B cell (primary cell): ENCODE measurements around the gene ZC3HAV1. TPM values are rescaled to one million over a fixed set of nuclear protein-coding genes. Genes with fewer than 3 reads are reported as not detected.

ENCODE experiments used
- ATAC-seq: fragments of 200-7000 bp; cut with Tn5 transposase; one replicate; pipeline ENCODE4 v1.10.0; 2021; ENCODE audit warnings: low read depth, mild to moderate bottlenecking, moderate number of reproducible peaks, moderate library complexity
- CTCF ChIA-PET: fragments of 350-600 bp; sonication (Branson Sonifier 250); formaldehyde crosslinking; loops from one replicate; lab custom pipeline; 2021; ENCODE audit warnings: antibody characterized with exemption, inconsistent platforms; lab: Charles Lee
- POLR2A ChIA-PET: fragments of 350-600 bp; sonication (Branson Sonifier 250); formaldehyde crosslinking; loops from one replicate; lab custom pipeline; 2021; ENCODE audit warnings: antibody characterized with exemption; lab: Charles Lee
- DNase-seq: peaks from one replicate; pipeline ENCODE4 v3.0.0; 2013
- H2AFZ ChIP-seq: 2 replicates; pipeline ENCODE4 v1.6.1; 2012; ENCODE audit warnings: mild to moderate bottlenecking, low read depth, low read length; ENCODE audit not compliant: insufficient read depth, poor library complexity, severe bottlenecking
- H3K27ac ChIP-seq, 2 donors: 1 replicate in 1 of 2; 2 replicates in 1 of 2; pipeline ENCODE4 v1.5.1; 2012 to 2013; ENCODE audit warnings: low read length in 2 of 2, mild to moderate bottlenecking in 2 of 2, moderate library complexity in 1 of 2
- H3K27me3 ChIP-seq, 4 experiments: fragments of 200-600 bp in 1 of 4; sonication (generic) in 1 of 4; replicated peaks in 1 of 4; 1 replicate in 2 of 4; 2 replicates in 2 of 4; pipeline versions ENCODE4 v1.6.1 to v1.7.0; 2013 to 2016; ENCODE audit warnings: low read length in 3 of 4, mild to moderate bottlenecking in 2 of 4, mixed read lengths in 1 of 4, moderate library complexity in 1 of 4; ENCODE audit not compliant: insufficient read depth in 4 of 4, control insufficient read depth in 3 of 4; ENCODE audit errors: control extremely low read depth in 1 of 4
- H3K36me3 ChIP-seq, 2 experiments: replicated peaks in 1 of 2; 1 replicate in 1 of 2; 2 replicates in 1 of 2; pipeline versions ENCODE4 v1.6.1 to v1.7.1; 2013; ENCODE audit warnings: low read length in 1 of 2; ENCODE audit not compliant: insufficient read depth in 2 of 2, control insufficient read depth in 1 of 2; ENCODE audit errors: control extremely low read depth in 1 of 2, extremely low read depth in 1 of 2
- H3K4me1 ChIP-seq, 2 donors: fragments of 200-600 bp in 1 of 2; sonication (generic) in 1 of 2; 1 replicate in 1 of 2; 2 replicates in 1 of 2; pipeline versions ENCODE4 v1.5.1 to v1.6.1; 2013 to 2017; ENCODE audit warnings: low read length in 2 of 2; ENCODE audit not compliant: control insufficient read depth in 2 of 2, insufficient read depth in 2 of 2
- H3K4me2 ChIP-seq: replicated peaks from 2 replicates; pipeline ENCODE3; 2012; ENCODE audit warnings: mild to moderate bottlenecking, low read depth, low read length; ENCODE audit not compliant: poor library complexity, severe bottlenecking
- H3K4me3 ChIP-seq, 5 experiments: fragments of 200-600 bp in 1 of 5; sonication (generic) in 1 of 5; 1 replicate in 3 of 5; 2 replicates in 2 of 5; pipeline versions ENCODE4 v1.5.1 to v1.7.0; 2011 to 2016; ENCODE audit warnings: low read length in 4 of 5, mild to moderate bottlenecking in 4 of 5, low read depth in 2 of 5, control low read depth in 1 of 5, moderate library complexity in 1 of 5; ENCODE audit not compliant: insufficient read depth in 1 of 5; ENCODE audit errors: control extremely low read depth in 1 of 5, extremely low read depth in 1 of 5
- H3K79me2 ChIP-seq: fragments of 200-600 bp; sonication (generic); one replicate; pipeline ENCODE4 v1.6.0; 2016; ENCODE audit warnings: low read length; ENCODE audit not compliant: control insufficient read depth, insufficient read depth
- H3K9ac ChIP-seq: fragments of 200-600 bp; sonication (generic); 2 replicates; pipeline ENCODE4 v1.6.1; 2017; ENCODE audit warnings: mild to moderate bottlenecking, low read length, moderate library complexity
- H3K9me3 ChIP-seq, 3 donors: one replicate each; pipeline versions ENCODE4 v1.6.1 to v1.7.1; 2013; ENCODE audit warnings: low read length in 2 of 3; ENCODE audit not compliant: control insufficient read depth in 2 of 3, insufficient read depth in 1 of 3; ENCODE audit errors: control extremely low read depth in 1 of 3
- H4K20me1 ChIP-seq: 2 replicates; pipeline ENCODE4 v1.6.0; 2012; ENCODE audit warnings: mild to moderate bottlenecking, low read length; ENCODE audit not compliant: insufficient read depth, control insufficient read depth, poor library complexity, severe bottlenecking
- H3K27ac Mint-ChIP-seq: one replicate; pipeline ENCODE4 v1.8.0; 2021; ENCODE audit warnings: mixed read lengths
- H3K27me3 Mint-ChIP-seq: one replicate; pipeline ENCODE4 v1.8.0; 2021; ENCODE audit warnings: mixed read lengths
- H3K4me1 Mint-ChIP-seq: one replicate; pipeline ENCODE4 v1.8.0; 2021; ENCODE audit warnings: mixed read lengths
- H3K4me3 Mint-ChIP-seq: one replicate; pipeline ENCODE4 v1.8.0; 2021; ENCODE audit warnings: mixed read lengths
- H3K9me3 Mint-ChIP-seq: one replicate; pipeline ENCODE4 v1.8.0; 2022; ENCODE audit warnings: mixed read lengths; ENCODE audit not compliant: insufficient read depth
- EZH2 ChIP-seq: IDR thresholded peaks from 2 replicates; pipeline ENCODE4 v1.6.1; 2012; ENCODE audit warnings: borderline replicate concordance, low read depth, mild to moderate bottlenecking, moderate library complexity, low read length; ENCODE audit not compliant: insufficient read depth, poor library complexity, severe bottlenecking
- WGBS: methylation state at CpG from one replicate; pipeline ENCODE4 v1.1.5; 2013; ENCODE audit warnings: missing lambda C conversion rate; ENCODE audit not compliant: insufficient coverage; 5-methylcytosine and 5-hydroxymethylcytosine counted together
- intact Hi-C: fragments of 100-400 bp; cut with micrococcal nuclease; formaldehyde crosslinking; loops from one replicate; pipeline ENCODE4 v1.10.0; 2022
- polyA plus RNA-seq: library from polyadenylated mRNA; depleted of rRNA; stranded (reverse); fragments of >200 nt; gene quantifications from 2 replicates; pipeline ENCODE4 v1.2.3, GENCODE V29; 2012
- total RNA-seq, 2 donors: library from RNA; stranded (reverse); fragments of 120-200 nt in 1 of 2; gene quantifications; 1 replicate in 1 of 2; 2 replicates in 1 of 2; pipeline versions ENCODE4 v1.2.3 to v1.2.4, GENCODE V29; 2013 to 2022
- TF ChIP-seq, protein P1 (sequence below): fragments of 200-600 bp; IDR thresholded peaks from one replicate; pipeline ENCODE4 v1.8.0; 2022; ENCODE audit warnings: antibody characterized with exemption, mild to moderate bottlenecking

The ZC3HAV1 gene
- total and polyA plus RNA-seq, 2 donors (not counting 1 experiment from before 2014, with no cell fraction given), result 45.9 to 101 TPM

DNA sequence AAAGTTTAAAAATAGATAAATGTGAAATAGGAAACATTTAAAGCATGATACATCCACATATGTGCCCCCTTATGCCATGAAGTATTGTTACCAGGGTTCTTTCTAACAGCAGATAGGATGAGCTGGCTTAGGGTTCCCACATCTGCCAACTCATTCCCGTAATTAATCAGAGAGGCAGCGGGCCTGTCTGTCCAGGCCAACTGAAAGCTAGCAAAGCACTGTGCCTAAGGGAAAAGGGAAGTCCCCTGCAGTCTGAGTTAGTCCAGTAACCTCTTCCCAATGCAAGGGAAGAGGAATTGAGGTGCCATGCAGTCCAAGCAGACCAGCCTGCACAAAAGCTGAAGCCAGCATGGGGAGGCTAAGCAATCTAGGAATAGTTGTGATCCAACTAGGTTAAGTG, 55.4 kb downstream of the ZC3HAV1 start:
- Mint-ChIP-seq H3K9me3 (no peaks in the 10 kb centered on the region), H3K27ac (no peak overlapping the region), H3K4me3 (no peak overlapping the region), H3K27me3 (no peaks in the 10 kb centered on the region), H3K4me1 (no peaks in the 10 kb centered on the region)
- H3K9me3 ChIP-seq, result no peaks in the 10 kb centered on the region
- peaks cover 8 to 86% of the 10 kb centered on the region in 2 experiments for H3K36me3 ChIP-seq
- no peak for TF ChIP-seq EZH2
- TF ChIP-seq, protein P1, sequence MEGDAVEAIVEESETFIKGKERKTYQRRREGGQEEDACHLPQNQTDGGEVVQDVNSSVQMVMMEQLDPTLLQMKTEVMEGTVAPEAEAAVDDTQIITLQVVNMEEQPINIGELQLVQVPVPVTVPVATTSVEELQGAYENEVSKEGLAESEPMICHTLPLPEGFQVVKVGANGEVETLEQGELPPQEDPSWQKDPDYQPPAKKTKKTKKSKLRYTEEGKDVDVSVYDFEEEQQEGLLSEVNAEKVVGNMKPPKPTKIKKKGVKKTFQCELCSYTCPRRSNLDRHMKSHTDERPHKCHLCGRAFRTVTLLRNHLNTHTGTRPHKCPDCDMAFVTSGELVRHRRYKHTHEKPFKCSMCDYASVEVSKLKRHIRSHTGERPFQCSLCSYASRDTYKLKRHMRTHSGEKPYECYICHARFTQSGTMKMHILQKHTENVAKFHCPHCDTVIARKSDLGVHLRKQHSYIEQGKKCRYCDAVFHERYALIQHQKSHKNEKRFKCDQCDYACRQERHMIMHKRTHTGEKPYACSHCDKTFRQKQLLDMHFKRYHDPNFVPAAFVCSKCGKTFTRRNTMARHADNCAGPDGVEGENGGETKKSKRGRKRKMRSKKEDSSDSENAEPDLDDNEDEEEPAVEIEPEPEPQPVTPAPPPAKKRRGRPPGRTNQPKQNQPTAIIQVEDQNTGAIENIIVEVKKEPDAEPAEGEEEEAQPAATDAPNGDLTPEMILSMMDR, result no peak
- H3K27ac ChIP-seq, result no peak overlapping the region
- H3K4me3 ChIP-seq, result no peak overlapping the region
- H3K9ac ChIP-seq, result no peak overlapping the region
- peaks cover 12% of the 10 kb centered on the region for H3K79me2 ChIP-seq
- ATAC-seq (no peak), DNase-seq (no peak)
- no CpG with 5 or more reads among the region's 2 CpGs for WGBS
- no peaks in the 10 kb centered on the region for H3K4me1 ChIP-seq
- intact Hi-C loops, result no loop called here
- H2AFZ ChIP-seq, result no peak overlapping the region
- no peaks in the 10 kb centered on the region for H3K27me3 ChIP-seq
- H4K20me1 ChIP-seq, result peaks cover 36% of the 10 kb centered on the region
- ChIA-PET CTCF (interaction anchor here (2.4 kb wide), 1 partner anchor 21 kb away, joined by 11 read pairs; no protein-coding TSS in a partner anchor), POLR2A (no interaction called here)
- no peak overlapping the region for H3K4me2 ChIP-seq

DNA sequence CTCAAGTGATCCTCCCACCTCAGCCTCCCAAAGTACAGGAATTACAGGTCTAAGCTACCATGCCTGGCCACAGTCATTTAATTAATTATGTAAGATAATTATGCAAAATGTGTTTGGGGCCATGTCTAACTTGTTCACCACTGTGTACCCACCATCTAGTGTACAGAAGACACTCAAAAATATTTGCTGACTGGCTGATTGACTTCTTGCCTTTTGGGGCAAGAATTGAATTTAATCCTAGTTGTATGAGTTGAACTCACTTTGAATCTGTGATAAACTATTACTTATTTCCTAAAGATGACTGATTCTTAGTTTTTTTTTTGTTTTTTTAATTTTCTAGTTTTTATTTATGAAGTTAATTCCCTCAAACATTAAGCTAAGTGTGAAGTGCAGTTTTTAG, 57.9 kb downstream of the ZC3HAV1 start:
- Histone ChIP-seq H3K9ac (no peak overlapping the region), H3K4me1 (no peaks in the 10 kb centered on the region), H3K27me3 (no peaks in the 10 kb centered on the region), H3K27ac (no peak overlapping the region), H3K36me3 (peaks cover 11 to 82% of the 10 kb centered on the region in 2 experiments), H3K4me2 (no peak overlapping the region), H3K9me3 (no peaks in the 10 kb centered on the region), H3K79me2 (peaks cover 5% of the 10 kb centered on the region), H3K4me3 (no peak overlapping the region), H4K20me1 (peaks cover 26% of the 10 kb centered on the region), H2AFZ (no peak overlapping the region)
- ChIA-PET CTCF (interaction anchor here (0.7 to 1.3 kb wide), 3 partner anchors 8 to 73 kb away, joined by 3 read pairs; no protein-coding TSS in a partner anchor), POLR2A (no interaction called here)
- ATAC-seq (no peak), DNase-seq (no peak)
- Mint-ChIP-seq H3K9me3 (no peaks in the 10 kb centered on the region), H3K4me3 (no peak overlapping the region), H3K4me1 (no peaks in the 10 kb centered on the region), H3K27ac (no peak overlapping the region), H3K27me3 (no peaks in the 10 kb centered on the region)
- TF ChIP-seq, protein P1, result no peak
- TF ChIP-seq EZH2, result no peak
- intact Hi-C loops, result no loop called here
